GM13976 (cell line): ENCODE data around the gene SLC6A19.

Source experiments
- DNase-seq: peaks from one replicate; pipeline ENCODE4 v3.0.0; 2012; ENCODE audit warnings: low spot score
- CTCF ChIP-seq: IDR thresholded peaks from 2 replicates; pipeline ENCODE4 v1.5.1; 2012; ENCODE audit warnings: borderline replicate concordance, mild to moderate bottlenecking; ENCODE audit not compliant: insufficient read depth; ENCODE audit errors: extremely low read depth, missing control alignments, control extremely low read depth
- in situ Hi-C: fragments of 300-500 bp; cut with MboI; formaldehyde crosslinking; loops from one replicate; pipeline ENCODE4 v1.12.0; 2022; ENCODE audit warnings: low sequenced_read_pairs, mixed read lengths, inconsistent platforms; ENCODE audit not compliant: unreplicated experiment

The SLC6A19 gene

GRCh38 chr5:1245905-1246576, 44.6 kb downstream of the SLC6A19 start:
- in situ Hi-C loops: no loop called here
- no peak for DNase-seq
- no peak for TF ChIP-seq CTCF

DNA sequence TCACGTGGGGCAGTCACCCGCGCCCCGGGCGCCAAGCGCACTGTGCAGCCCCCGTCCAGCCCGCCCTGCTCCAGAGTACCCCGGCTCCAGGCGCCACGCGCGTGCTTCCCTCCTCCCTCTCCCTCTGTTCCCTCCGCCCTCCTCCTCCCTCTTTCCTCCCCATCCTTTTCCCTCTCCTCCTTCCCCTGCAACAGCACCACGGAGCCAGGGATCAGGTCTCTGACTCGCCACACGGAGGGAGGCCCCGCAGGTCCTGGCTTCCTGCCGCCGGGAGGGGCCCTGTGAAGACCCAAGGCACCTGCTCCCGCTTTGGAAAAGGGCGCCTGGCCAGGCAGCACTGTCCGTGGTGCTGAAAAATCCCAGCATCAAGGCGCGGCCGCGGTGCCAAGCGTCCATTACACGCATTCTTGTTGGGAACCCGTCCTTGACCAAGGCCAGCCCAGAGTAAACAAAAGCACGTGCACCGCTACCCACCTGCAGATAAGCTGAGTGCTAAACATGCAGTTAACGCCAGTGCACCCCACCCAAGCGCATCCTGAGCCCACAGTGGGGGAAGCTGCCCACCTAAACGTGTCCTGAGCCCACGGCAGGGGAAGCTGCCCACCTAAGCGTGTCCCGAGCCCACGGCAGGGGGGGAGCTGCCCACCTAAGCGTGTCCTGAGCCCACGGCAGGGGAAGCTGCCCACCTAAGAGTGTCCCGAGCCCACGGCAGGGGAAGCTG, 45.5 kb downstream of the SLC6A19 start:
- DNase-seq: peak; percentile 73
- no peak for TF ChIP-seq CTCF

DNA sequence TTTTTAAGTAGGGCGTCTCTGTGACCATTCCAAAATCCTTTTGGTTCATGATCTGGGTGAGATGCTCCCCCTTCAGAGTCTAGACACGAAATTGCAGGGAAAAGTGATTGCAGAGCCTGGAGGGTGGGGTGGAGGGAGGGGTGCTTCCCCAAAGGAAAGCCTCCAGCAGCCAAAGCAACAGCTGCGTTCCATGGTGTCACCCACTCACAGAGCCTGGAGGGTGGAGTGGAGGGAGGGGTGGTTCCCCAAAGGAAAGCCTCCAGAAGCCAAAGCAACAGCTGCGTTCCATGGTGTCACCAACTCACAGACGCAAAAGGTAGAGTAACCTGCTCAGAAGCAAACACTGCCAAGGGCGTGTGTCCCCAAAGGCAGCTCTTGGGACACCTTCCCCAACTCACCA, 46.4 kb downstream of the SLC6A19 start:
- in situ Hi-C loops: no loop called here
- no peak for TF ChIP-seq CTCF
- DNase-seq: no peak

More for the DNA sequence above, 45.5 kb downstream of the SLC6A19 start:
- in situ Hi-C loops: no loop called here

- DNase-seq: no peak
- no peak for TF ChIP-seq CTCF
- in situ Hi-C loops: no loop called here
Observed at GRCh38 chr5:1249366-1250280, 48.2 kb downstream of the SLC6A19 start.

DNA sequence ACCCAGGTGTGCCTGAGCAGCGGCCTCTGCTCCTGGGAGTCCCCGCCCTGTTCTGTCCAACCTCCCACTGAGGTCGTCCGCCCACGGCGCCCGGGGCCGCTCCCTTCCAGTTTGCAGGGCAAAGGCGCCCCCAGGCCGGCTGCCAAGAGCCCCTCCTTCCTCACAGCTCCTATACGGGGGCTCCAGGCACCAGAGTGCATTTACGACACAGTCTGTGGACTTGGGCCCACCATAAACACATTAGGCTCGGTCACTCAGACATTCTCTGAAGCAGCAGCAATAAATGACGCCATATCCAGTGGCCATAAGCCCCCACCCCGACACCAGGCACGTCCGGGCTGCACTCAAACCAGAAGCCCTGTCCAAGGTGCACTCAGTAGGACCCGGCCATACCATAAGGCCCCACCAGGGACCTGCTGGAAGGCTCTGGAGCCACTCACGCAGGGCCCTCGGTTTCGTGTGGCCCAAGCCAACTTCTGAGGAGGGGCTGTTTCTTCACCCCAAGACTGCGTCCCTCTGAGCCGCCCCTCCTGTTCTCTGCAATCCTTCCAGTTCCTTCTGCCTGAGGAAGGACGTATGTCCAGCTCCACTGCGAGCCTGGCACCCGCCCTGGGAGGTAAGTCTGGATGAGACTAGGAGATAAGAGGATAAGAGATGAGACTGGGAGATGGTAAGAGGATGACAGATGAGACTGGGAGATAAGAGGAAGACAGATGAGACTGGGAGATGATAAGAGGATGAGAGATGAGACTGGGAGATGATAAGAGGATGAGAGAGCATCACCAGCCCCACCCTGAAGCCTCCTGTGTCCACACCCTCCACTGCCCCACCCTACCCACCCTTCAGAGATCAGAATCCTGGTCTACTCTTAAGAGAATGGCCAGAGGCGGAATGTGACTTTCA, 50.5 kb downstream of the SLC6A19 start:
- in situ Hi-C loops: no loop called here

More for the DNA sequence above, 50.5 kb downstream of the SLC6A19 start:
- no peak for TF ChIP-seq CTCF
- no peak for DNase-seq
